Naive B cell (primary cell): ENCODE results near the gene RFTN1. TPM values are rescaled to one million over a fixed set of nuclear protein-coding genes. Genes with fewer than 3 reads are reported as not detected.

Experiments used
- ATAC-seq, 2 donors: fragments of 150-1000 bp; cut with Tn5 transposase; 2 replicates each; pipeline ENCODE4 v1.10.0; 2021; ENCODE audit warnings: low read depth in 2 of 2, mild to moderate bottlenecking in 2 of 2, moderate library complexity in 2 of 2
- DNase-seq: peaks from one replicate; pipeline ENCODE4 v3.0.0; 2022
- H3K27ac Mint-ChIP-seq, 6 donors: one replicate each; pipeline ENCODE4 v1.8.0; 2020 to 2022; ENCODE audit warnings: mild to moderate bottlenecking in 6 of 6, mixed read lengths in 6 of 6, moderate library complexity in 5 of 6, inconsistent platforms in 2 of 6
- H3K27me3 Mint-ChIP-seq, 3 donors: one replicate each; pipeline ENCODE4 v1.8.0; 2021 to 2022; ENCODE audit warnings: mixed read lengths in 3 of 3, mild to moderate bottlenecking in 1 of 3
- H3K36me3 Mint-ChIP-seq, 2 donors: one replicate each; pipeline ENCODE4 v1.8.0; 2020 to 2022; ENCODE audit warnings: mixed read lengths in 2 of 2, inconsistent platforms in 1 of 2, mild to moderate bottlenecking in 1 of 2
- H3K4me1 Mint-ChIP-seq, 3 donors: one replicate each; pipeline ENCODE4 v1.8.0; 2020 to 2022; ENCODE audit warnings: mixed read lengths in 3 of 3, inconsistent platforms in 1 of 3, mild to moderate bottlenecking in 1 of 3, moderate library complexity in 1 of 3
- H3K4me3 Mint-ChIP-seq, 8 donors: one replicate each; pipeline ENCODE4 v1.8.0; 2020 to 2022; ENCODE audit warnings: mild to moderate bottlenecking in 8 of 8, mixed read lengths in 8 of 8, moderate library complexity in 8 of 8, inconsistent platforms in 2 of 8
- H3K9me3 Mint-ChIP-seq, 7 donors: one replicate each; pipeline ENCODE4 v1.8.0; 2020 to 2022; ENCODE audit warnings: mixed read lengths in 7 of 7, mild to moderate bottlenecking in 5 of 7, inconsistent platforms in 2 of 7, moderate library complexity in 1 of 7
- polyA plus RNA-seq, 6 donors: library from polyadenylated mRNA; unstranded; fragments of 300-500 nt; fragmentation: Illumina TruSeq; gene quantifications; one replicate each; pipeline ENCODE4 v1.2.3, GENCODE V29; 2021; ENCODE audit warnings: low read depth in 6 of 6

The RFTN1 gene
- polyA plus RNA-seq, 6 donors from 2014 or later: 63.0 to 147 (median 106) TPM

GRCh38 chr3:16486951-16487480, 26.5 kb downstream of the RFTN1 start:
- Mint-ChIP-seq H3K27ac (peak overlapping the region in 1 of 6 donors; percentile 72), H3K4me3 (peak overlapping the region in 1 of 8 donors; percentile 7), H3K36me3 (peaks cover 34 to 38% of the 10 kb centered on the region in 2 donors), H3K27me3 (no peaks in the 10 kb centered on the region), H3K9me3 (no peaks in the 10 kb centered on the region), H3K4me1 (peaks cover 38 to 64% (median 44%) of the 10 kb centered on the region in 3 donors)
- ATAC-seq (no peak), DNase-seq (no peak)

GRCh38 chr3:16486201-16486600, 27.3 kb downstream of the RFTN1 start:
- H3K9me3 Mint-ChIP-seq: no peaks in the 10 kb centered on the region
- ATAC-seq (no peak), DNase-seq (no peak)
- peaks cover 42 to 70% (median 50%) of the 10 kb centered on the region in 3 donors for H3K4me1 Mint-ChIP-seq
- H3K27me3 Mint-ChIP-seq: no peaks in the 10 kb centered on the region
- H3K27ac Mint-ChIP-seq: peak overlapping the region in 5 of 6 donors; percentile 16 to 94 (median 83)
- H3K36me3 Mint-ChIP-seq: peaks cover 26 to 32% of the 10 kb centered on the region in 2 donors
- H3K4me3 Mint-ChIP-seq: no peak overlapping the region

GRCh38 chr3:16485395-16485992, 28.0 kb downstream of the RFTN1 start:
- Mint-ChIP-seq H3K4me3 (no peak overlapping the region), H3K4me1 (peaks cover 39 to 72% (median 46%) of the 10 kb centered on the region in 3 donors), H3K27ac (peak overlapping the region in 5 of 6 donors; percentile 16 to 93 (median 86)), H3K27me3 (no peaks in the 10 kb centered on the region), H3K9me3 (no peaks in the 10 kb centered on the region), H3K36me3 (peaks cover 19 to 26% of the 10 kb centered on the region in 2 donors)
- DNase-seq: no peak
- no peak for ATAC-seq

- Mint-ChIP-seq H3K27me3 (no peaks in the 10 kb centered on the region), H3K36me3 (peaks cover 14 to 22% of the 10 kb centered on the region in 2 donors), H3K27ac (peak overlapping the region in 5 of 6 donors; percentile 16 to 92 (median 38)), H3K9me3 (no peaks in the 10 kb centered on the region), H3K4me3 (no peak overlapping the region), H3K4me1 (peaks cover 39 to 75% (median 44%) of the 10 kb centered on the region in 3 donors)
- ATAC-seq: no peak
- no peak for DNase-seq
Measured at GRCh38 chr3:16484984-16485383, 28.5 kb downstream of the RFTN1 start.

- DNase-seq (no peak), ATAC-seq (no peak)
- peaks cover 12 to 15% of the 10 kb centered on the region in 2 donors for H3K36me3 Mint-ChIP-seq
- no peaks in the 10 kb centered on the region for H3K9me3 Mint-ChIP-seq
- no peak overlapping the region for H3K4me3 Mint-ChIP-seq
- H3K27me3 Mint-ChIP-seq: no peaks in the 10 kb centered on the region
- peak overlapping the region in 3 of 6 donors; percentile 82 to 90 (median 85) for H3K27ac Mint-ChIP-seq
- peaks cover 39 to 74% (median 41%) of the 10 kb centered on the region in 3 donors for H3K4me1 Mint-ChIP-seq
Measured at GRCh38 chr3:16484216-16484615, 29.3 kb downstream of the RFTN1 start.

GRCh38 chr3:16482770-16483531, 30.5 kb downstream of the RFTN1 start:
- H3K4me3 Mint-ChIP-seq: peak overlapping the region; percentile 62 to 93 (median 82)
- peak; percentile 95 to 96 for ATAC-seq
- no peaks in the 10 kb centered on the region for H3K9me3 Mint-ChIP-seq
- peak overlapping the region; percentile 75 to 94 (median 86) for H3K27ac Mint-ChIP-seq
- peaks cover 5 to 12% of the 10 kb centered on the region in 2 donors for H3K36me3 Mint-ChIP-seq
- no peaks in the 10 kb centered on the region for H3K27me3 Mint-ChIP-seq
- H3K4me1 Mint-ChIP-seq: peaks cover 39 to 86% (median 41%) of the 10 kb centered on the region in 3 donors
- DNase-seq: peak; percentile 71

GRCh38 chr3:16482194-16482769, 31.2 kb downstream of the RFTN1 start:
- no peak for DNase-seq
- Mint-ChIP-seq H3K27ac (peak overlapping the region; percentile 75 to 94 (median 86)), H3K27me3 (no peaks in the 10 kb centered on the region)

GRCh38 chr3:16481546-16481897, 32.0 kb downstream of the RFTN1 start:
- Mint-ChIP-seq H3K4me3 (peak overlapping the region; percentile 43 to 93 (median 76)), H3K27me3 (no peaks in the 10 kb centered on the region), H3K27ac (peak overlapping the region; percentile 54 to 90 (median 84)), H3K36me3 (peaks cover 7 to 11% of the 10 kb centered on the region in 2 donors), H3K9me3 (peaks cover 0 to 1% (median 0%) of the 10 kb centered on the region in 7 donors), H3K4me1 (peaks cover 42 to 90% (median 47%) of the 10 kb centered on the region in 3 donors)
- ATAC-seq (no peak), DNase-seq (no peak)

More at GRCh38 chr3:16482194-16482769, 31.2 kb downstream of the RFTN1 start:
- H3K36me3 Mint-ChIP-seq: peaks cover 5 to 12% of the 10 kb centered on the region in 2 donors
- peak; percentile 61 to 67 for ATAC-seq
- H3K4me1 Mint-ChIP-seq: peaks cover 40 to 90% (median 45%) of the 10 kb centered on the region in 3 donors
- peak overlapping the region; percentile 62 to 93 (median 82) for H3K4me3 Mint-ChIP-seq
- H3K9me3 Mint-ChIP-seq: peaks cover 0 to under 1% (median 0%) of the 10 kb centered on the region in 7 donors

GRCh38 chr3:16480861-16481545, 32.5 kb downstream of the RFTN1 start:
- peaks cover 11 to 12% of the 10 kb centered on the region in 2 donors for H3K36me3 Mint-ChIP-seq
- H3K4me1 Mint-ChIP-seq: peaks cover 42 to 90% (median 46%) of the 10 kb centered on the region in 3 donors
- peaks cover 0 to 1% (median 0%) of the 10 kb centered on the region in 7 donors for H3K9me3 Mint-ChIP-seq
- peak overlapping the region; percentile 54 to 90 (median 84) for H3K27ac Mint-ChIP-seq
- no peaks in the 10 kb centered on the region for H3K27me3 Mint-ChIP-seq
- ATAC-seq: peak; percentile 18 to 34
- H3K4me3 Mint-ChIP-seq: peak overlapping the region; percentile 43 to 93 (median 76)
- peak; percentile 45 for DNase-seq

GRCh38 chr3:16478516-16478915, 35.0 kb downstream of the RFTN1 start:
- ATAC-seq (no peak), DNase-seq (no peak)
- peaks cover 21 to 22% of the 10 kb centered on the region in 2 donors for H3K36me3 Mint-ChIP-seq
- no peak overlapping the region for H3K4me3 Mint-ChIP-seq
- peaks cover 47 to 91% (median 58%) of the 10 kb centered on the region in 3 donors for H3K4me1 Mint-ChIP-seq
- H3K9me3 Mint-ChIP-seq: peaks cover 0 to 1% (median 0%) of the 10 kb centered on the region in 7 donors
- H3K27me3 Mint-ChIP-seq: no peaks in the 10 kb centered on the region
- H3K27ac Mint-ChIP-seq: peak overlapping the region in 4 of 6 donors; percentile 34 to 88 (median 52)

- Mint-ChIP-seq H3K27ac (peak overlapping the region in 3 of 6 donors; percentile 63 to 86 (median 66)), H3K27me3 (no peaks in the 10 kb centered on the region), H3K4me3 (peak overlapping the region in 1 of 8 donors; percentile 61), H3K4me1 (peaks cover 37 to 85% (median 49%) of the 10 kb centered on the region in 3 donors), H3K36me3 (peaks cover 22 to 23% of the 10 kb centered on the region in 2 donors), H3K9me3 (peaks cover 0 to 1% (median 0%) of the 10 kb centered on the region in 7 donors)
- ATAC-seq: no peak
- DNase-seq: no peak
Measured at GRCh38 chr3:16477521-16477920, 36.0 kb downstream of the RFTN1 start.

GRCh38 chr3:16477056-16477455, 36.4 kb downstream of the RFTN1 start:
- DNase-seq (no peak), ATAC-seq (no peak)
- no peaks in the 10 kb centered on the region for H3K27me3 Mint-ChIP-seq
- H3K4me3 Mint-ChIP-seq: peak overlapping the region in 1 of 8 donors; percentile 61
- peaks cover 0 to 1% (median 0%) of the 10 kb centered on the region in 7 donors for H3K9me3 Mint-ChIP-seq
- H3K36me3 Mint-ChIP-seq: peaks cover 22 to 28% of the 10 kb centered on the region in 2 donors
- H3K4me1 Mint-ChIP-seq: peaks cover 33 to 83% (median 44%) of the 10 kb centered on the region in 3 donors
- H3K27ac Mint-ChIP-seq: peak overlapping the region in 2 of 6 donors; percentile 63 to 86
